Neural cell (in vitro differentiated cells): Measurements from ENCODE around the gene DPF3.

ENCODE experiments used
- EP300 ChIP-seq: fragments of 450-650 bp; conservative IDR thresholded peaks from 2 replicates; pipeline ENCODE4 v1.6.1; 2014; ENCODE audit warnings: antibody characterized with exemption, mild to moderate bottlenecking, moderate library complexity; ENCODE audit not compliant: poor library complexity, severe bottlenecking
- EZH2 ChIP-seq: fragments of 200-600, 300-800 bp; shearing (Covaris generic), sonication (generic); IDR thresholded peaks from 2 replicates; pipeline ENCODE4 v1.6.1; 2014; ENCODE audit warnings: antibody characterized with exemption, low read length, borderline replicate concordance, mild to moderate bottlenecking; ENCODE audit not compliant: insufficient read depth, poor library complexity, severe bottlenecking
- MXI1 ChIP-seq: fragments of 450-650 bp; conservative IDR thresholded peaks from 2 replicates; pipeline ENCODE4 v1.6.1; 2014; ENCODE audit warnings: antibody characterized with exemption, mild to moderate bottlenecking; ENCODE audit not compliant: poor library complexity, severe bottlenecking
- POLR2AphosphoS5 ChIP-seq: IDR thresholded peaks from 2 replicates; pipeline ENCODE4 v1.6.1; 2012
- RAD21 ChIP-seq: fragments of 450-650 bp; conservative IDR thresholded peaks from 2 replicates; pipeline ENCODE4 v1.6.1; 2014; ENCODE audit warnings: antibody characterized with exemption, mild to moderate bottlenecking, moderate library complexity
- TAF1 ChIP-seq: IDR thresholded peaks from 2 replicates; pipeline ENCODE4 v1.6.1; 2012; ENCODE audit warnings: low read depth
- TF ChIP-seq, protein P1 (sequence below): fragments of 450-650 bp; IDR thresholded peaks from 2 replicates; pipeline ENCODE4 v1.5.1; 2014; ENCODE audit warnings: antibody characterized with exemption, mild to moderate bottlenecking, moderate library complexity; ENCODE audit not compliant: poor library complexity, severe bottlenecking
- TF ChIP-seq, protein P2 (sequence below): IDR thresholded peaks from 2 replicates; pipeline ENCODE4 v1.6.1; 2012; ENCODE audit warnings: borderline replicate concordance

DNA sequence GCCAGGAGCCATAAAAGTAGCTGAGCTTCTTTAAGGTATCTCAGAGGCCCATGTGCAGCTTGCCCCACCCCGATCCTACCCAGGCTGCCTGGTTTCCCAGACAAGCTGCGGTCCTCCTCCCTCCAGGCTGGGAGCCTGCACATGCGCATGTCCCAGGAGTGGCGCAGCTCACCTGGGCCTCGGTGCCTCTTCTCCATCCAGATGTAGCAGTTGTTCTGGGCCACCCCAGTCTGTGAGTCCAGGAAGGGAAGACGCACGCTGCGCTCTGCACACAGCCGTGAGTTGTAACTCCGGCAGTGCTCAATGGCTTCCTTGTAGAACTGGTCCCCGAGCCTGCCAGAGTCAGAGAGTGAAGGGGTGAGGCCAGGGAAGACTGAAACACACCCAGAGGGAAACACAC, 122.3 kb downstream of the DPF3 start:
- TF ChIP-seq, protein P1, sequence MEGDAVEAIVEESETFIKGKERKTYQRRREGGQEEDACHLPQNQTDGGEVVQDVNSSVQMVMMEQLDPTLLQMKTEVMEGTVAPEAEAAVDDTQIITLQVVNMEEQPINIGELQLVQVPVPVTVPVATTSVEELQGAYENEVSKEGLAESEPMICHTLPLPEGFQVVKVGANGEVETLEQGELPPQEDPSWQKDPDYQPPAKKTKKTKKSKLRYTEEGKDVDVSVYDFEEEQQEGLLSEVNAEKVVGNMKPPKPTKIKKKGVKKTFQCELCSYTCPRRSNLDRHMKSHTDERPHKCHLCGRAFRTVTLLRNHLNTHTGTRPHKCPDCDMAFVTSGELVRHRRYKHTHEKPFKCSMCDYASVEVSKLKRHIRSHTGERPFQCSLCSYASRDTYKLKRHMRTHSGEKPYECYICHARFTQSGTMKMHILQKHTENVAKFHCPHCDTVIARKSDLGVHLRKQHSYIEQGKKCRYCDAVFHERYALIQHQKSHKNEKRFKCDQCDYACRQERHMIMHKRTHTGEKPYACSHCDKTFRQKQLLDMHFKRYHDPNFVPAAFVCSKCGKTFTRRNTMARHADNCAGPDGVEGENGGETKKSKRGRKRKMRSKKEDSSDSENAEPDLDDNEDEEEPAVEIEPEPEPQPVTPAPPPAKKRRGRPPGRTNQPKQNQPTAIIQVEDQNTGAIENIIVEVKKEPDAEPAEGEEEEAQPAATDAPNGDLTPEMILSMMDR, result no peak
- TF ChIP-seq MXI1 (no peak), TAF1 (no peak), EZH2 (no peak), EP300 (no peak), POLR2AphosphoS5 (no peak), RAD21 (no peak)
- TF ChIP-seq, protein P2, sequence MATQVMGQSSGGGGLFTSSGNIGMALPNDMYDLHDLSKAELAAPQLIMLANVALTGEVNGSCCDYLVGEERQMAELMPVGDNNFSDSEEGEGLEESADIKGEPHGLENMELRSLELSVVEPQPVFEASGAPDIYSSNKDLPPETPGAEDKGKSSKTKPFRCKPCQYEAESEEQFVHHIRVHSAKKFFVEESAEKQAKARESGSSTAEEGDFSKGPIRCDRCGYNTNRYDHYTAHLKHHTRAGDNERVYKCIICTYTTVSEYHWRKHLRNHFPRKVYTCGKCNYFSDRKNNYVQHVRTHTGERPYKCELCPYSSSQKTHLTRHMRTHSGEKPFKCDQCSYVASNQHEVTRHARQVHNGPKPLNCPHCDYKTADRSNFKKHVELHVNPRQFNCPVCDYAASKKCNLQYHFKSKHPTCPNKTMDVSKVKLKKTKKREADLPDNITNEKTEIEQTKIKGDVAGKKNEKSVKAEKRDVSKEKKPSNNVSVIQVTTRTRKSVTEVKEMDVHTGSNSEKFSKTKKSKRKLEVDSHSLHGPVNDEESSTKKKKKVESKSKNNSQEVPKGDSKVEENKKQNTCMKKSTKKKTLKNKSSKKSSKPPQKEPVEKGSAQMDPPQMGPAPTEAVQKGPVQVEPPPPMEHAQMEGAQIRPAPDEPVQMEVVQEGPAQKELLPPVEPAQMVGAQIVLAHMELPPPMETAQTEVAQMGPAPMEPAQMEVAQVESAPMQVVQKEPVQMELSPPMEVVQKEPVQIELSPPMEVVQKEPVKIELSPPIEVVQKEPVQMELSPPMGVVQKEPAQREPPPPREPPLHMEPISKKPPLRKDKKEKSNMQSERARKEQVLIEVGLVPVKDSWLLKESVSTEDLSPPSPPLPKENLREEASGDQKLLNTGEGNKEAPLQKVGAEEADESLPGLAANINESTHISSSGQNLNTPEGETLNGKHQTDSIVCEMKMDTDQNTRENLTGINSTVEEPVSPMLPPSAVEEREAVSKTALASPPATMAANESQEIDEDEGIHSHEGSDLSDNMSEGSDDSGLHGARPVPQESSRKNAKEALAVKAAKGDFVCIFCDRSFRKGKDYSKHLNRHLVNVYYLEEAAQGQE, result no peak
